Endodermal cell (in vitro differentiated cells): ENCODE measurements around the gene RGS9. TPM values are rescaled to one million over a fixed set of nuclear protein-coding genes. Genes with fewer than 3 reads are reported as not detected.

ENCODE experiments used
- DNase-seq: peaks from one replicate; pipeline ENCODE4 v3.0.0-alpha.2; 2017
- H3K27ac ChIP-seq: 2 replicates; pipeline ENCODE4 v1.5.1; 2013; ENCODE audit warnings: mild to moderate bottlenecking, low read depth, low read length, moderate library complexity
- H3K27me3 ChIP-seq: 2 replicates; pipeline ENCODE4 v1.6.1; 2013; ENCODE audit warnings: mild to moderate bottlenecking, low read length, moderate library complexity; ENCODE audit not compliant: insufficient read depth, control insufficient read depth, poor library complexity, severe bottlenecking
- H3K36me3 ChIP-seq: 2 replicates; pipeline ENCODE4 v1.7.0; 2013; ENCODE audit warnings: mild to moderate bottlenecking, low read length, moderate library complexity; ENCODE audit not compliant: control insufficient read depth, insufficient read depth
- H3K4me1 ChIP-seq: one replicate; pipeline ENCODE4 v1.7.0; 2013; ENCODE audit warnings: low read length; ENCODE audit not compliant: control insufficient read depth, insufficient read depth
- H3K4me3 ChIP-seq: 2 replicates; pipeline ENCODE4 v1.5.1; 2013; ENCODE audit warnings: mild to moderate bottlenecking, low read length, moderate library complexity
- H3K9ac ChIP-seq: 2 replicates; pipeline ENCODE4 v1.6.1; 2013; ENCODE audit warnings: mild to moderate bottlenecking, low read length, moderate library complexity; ENCODE audit not compliant: poor library complexity, severe bottlenecking; ENCODE audit errors: extremely low read depth
- H3K9me3 ChIP-seq: 2 replicates; pipeline ENCODE4 v1.6.1; 2013; ENCODE audit warnings: mild to moderate bottlenecking, low read length, moderate library complexity; ENCODE audit not compliant: control insufficient read depth
- H3K27ac Mint-ChIP-seq: 2 replicates; pipeline ENCODE4 v1.8.0; 2020; ENCODE audit warnings: mixed read lengths
- H3K27me3 Mint-ChIP-seq: 2 replicates; pipeline ENCODE4 v1.8.0; 2021; ENCODE audit warnings: mild to moderate bottlenecking, mixed read lengths; ENCODE audit not compliant: insufficient read depth
- H3K36me3 Mint-ChIP-seq: 2 replicates; pipeline ENCODE4 v1.8.0; 2020; ENCODE audit warnings: low read depth, mixed read lengths
- H3K4me1 Mint-ChIP-seq: 2 replicates; pipeline ENCODE4 v1.8.0; 2020; ENCODE audit warnings: mixed read lengths
- H3K4me3 Mint-ChIP-seq: 2 replicates; pipeline ENCODE4 v1.8.0; 2020; ENCODE audit warnings: mild to moderate bottlenecking, moderate library complexity, mixed read lengths
- H3K9me3 Mint-ChIP-seq: 2 replicates; pipeline ENCODE4 v1.8.0; 2020; ENCODE audit warnings: mild to moderate bottlenecking, mixed read lengths
- CTCF ChIP-seq: fragments of 200-600 bp; sonication (generic); conservative IDR thresholded peaks from 2 replicates; pipeline ENCODE4 v1.5.0; 2021; ENCODE audit warnings: antibody characterized with exemption, mild to moderate bottlenecking
- WGBS, 2 experiments: methylation state at CpG; one replicate each; pipeline versions ENCODE4 v1.1.5 to v1.1.7; 2013; ENCODE audit warnings: missing lambda C conversion rate in 2 of 2, mixed read lengths in 1 of 2; ENCODE audit not compliant: insufficient coverage in 1 of 2, insufficient read length in 1 of 2; 5-methylcytosine and 5-hydroxymethylcytosine counted together
- total RNA-seq, 2 donors: library from RNA; stranded (reverse); fragmentation: NEBNext Ultra II Directional in 1 of 2; extraction: Animal tissue kit (Norgen Biotek cat#: 25700) in 1 of 2; gene quantifications; 2 replicates in 1 of 2; 3 replicates in 1 of 2; pipeline ENCODE4 v1.2.1, GENCODE V29; 2021

Gene RGS9
- total RNA-seq, 2 donors from 2014 or later = 11.1 to 14.7 TPM

DNA sequence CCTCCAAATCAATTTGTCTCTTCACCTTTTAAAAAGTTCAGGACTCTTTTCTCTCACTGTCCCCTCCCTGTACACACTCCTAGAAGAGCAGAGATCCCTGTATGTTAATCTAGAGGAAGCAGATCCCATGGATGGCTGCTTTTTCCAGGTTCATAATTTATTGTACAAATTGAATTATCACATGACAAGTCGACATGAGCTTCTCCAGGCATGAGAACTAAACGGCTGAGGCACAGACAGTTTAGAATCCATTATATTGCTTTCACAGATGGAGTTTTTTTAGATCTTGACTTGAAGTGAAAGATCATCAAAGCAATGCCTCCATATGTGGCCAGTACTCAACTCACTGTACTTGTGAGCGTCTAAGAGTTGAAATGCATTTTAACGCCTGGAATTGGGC, 47.9 kb downstream of the RGS9 start:
- Mint-ChIP-seq H3K4me1 (peaks cover 12% of the 10 kb centered on the region), H3K27ac (no peak overlapping the region), H3K36me3 (no peaks in the 10 kb centered on the region), H3K9me3 (no peaks in the 10 kb centered on the region), H3K27me3 (peaks cover 2% of the 10 kb centered on the region), H3K4me3 (no peak overlapping the region)
- Histone ChIP-seq H3K27ac (no peak overlapping the region), H3K27me3 (no peaks in the 10 kb centered on the region), H3K9me3 (no peaks in the 10 kb centered on the region), H3K4me1 (peaks cover 3% of the 10 kb centered on the region), H3K4me3 (no peak overlapping the region), H3K9ac (no peak overlapping the region), H3K36me3 (no peaks in the 10 kb centered on the region)
- TF ChIP-seq CTCF = no peak
- DNase-seq = no peak
- 90 to 96% methylated on average over 4 of the region's 4 CpGs for WGBS, 2 experiments

GRCh38 chr17:65185668-65186382, 48.7 kb downstream of the RGS9 start:
- H3K36me3 ChIP-seq = no peaks in the 10 kb centered on the region
- DNase-seq = peak; percentile 78
- peak; percentile 65 for TF ChIP-seq CTCF
- Mint-ChIP-seq H3K9me3 (no peaks in the 10 kb centered on the region), H3K27ac (no peak overlapping the region), H3K27me3 (peaks cover 2% of the 10 kb centered on the region), H3K4me1 (peaks cover 12% of the 10 kb centered on the region), H3K36me3 (no peaks in the 10 kb centered on the region), H3K4me3 (no peak overlapping the region)
- no peak overlapping the region for H3K9ac ChIP-seq
- no peak overlapping the region for H3K4me3 ChIP-seq
- no peaks in the 10 kb centered on the region for H3K27me3 ChIP-seq
- no peaks in the 10 kb centered on the region for H3K9me3 ChIP-seq
- 88 to 91% methylated on average over 2 to 11 of the region's 13 CpGs for WGBS, 2 experiments
- H3K27ac ChIP-seq = no peak overlapping the region
- H3K4me1 ChIP-seq = peaks cover 3% of the 10 kb centered on the region

GRCh38 chr17:65190467-65191097, 53.4 kb downstream of the RGS9 start:
- WGBS, 2 experiments = 91 to 98% methylated on average over 4 to 6 of the region's 6 CpGs
- Mint-ChIP-seq H3K27ac (no peak overlapping the region), H3K4me1 (peaks cover 8% of the 10 kb centered on the region), H3K9me3 (no peaks in the 10 kb centered on the region), H3K4me3 (no peak overlapping the region), H3K36me3 (no peaks in the 10 kb centered on the region), H3K27me3 (peaks cover 2% of the 10 kb centered on the region)
- TF ChIP-seq CTCF = no peak
- no peaks in the 10 kb centered on the region for H3K4me1 ChIP-seq
- H3K9ac ChIP-seq = no peak overlapping the region
- H3K27me3 ChIP-seq = no peaks in the 10 kb centered on the region
- no peak overlapping the region for H3K4me3 ChIP-seq
- H3K9me3 ChIP-seq = no peaks in the 10 kb centered on the region
- H3K27ac ChIP-seq = no peak overlapping the region
- no peaks in the 10 kb centered on the region for H3K36me3 ChIP-seq
- no peak for DNase-seq
